ENCODE results near the gene RTP2.

DNA sequence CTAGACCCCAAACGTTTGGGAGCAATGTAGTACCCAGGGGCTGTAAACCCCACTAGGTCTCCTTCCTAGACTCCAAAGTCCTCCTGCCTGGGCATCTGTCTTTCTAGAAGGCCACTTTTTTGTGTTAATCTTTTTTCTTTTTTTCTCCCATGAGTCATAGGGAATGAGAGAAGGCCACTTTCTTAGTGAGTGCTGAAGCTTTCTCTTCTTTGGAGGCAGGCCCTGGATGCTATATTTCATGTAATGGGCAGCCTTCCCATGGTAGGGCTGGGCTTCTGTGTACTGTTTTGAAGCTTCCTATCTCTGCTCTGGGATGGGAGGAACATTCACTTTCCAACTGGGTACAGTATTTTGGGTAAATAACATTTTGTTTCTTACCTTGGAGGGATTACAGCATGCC, 15.2 kb upstream of the RTP2 start:
- TF ChIP-seq POLR2A (IDR thresholded peaks at IDR 0.05) = no peak
- TF ChIP-seq, protein P1, sequence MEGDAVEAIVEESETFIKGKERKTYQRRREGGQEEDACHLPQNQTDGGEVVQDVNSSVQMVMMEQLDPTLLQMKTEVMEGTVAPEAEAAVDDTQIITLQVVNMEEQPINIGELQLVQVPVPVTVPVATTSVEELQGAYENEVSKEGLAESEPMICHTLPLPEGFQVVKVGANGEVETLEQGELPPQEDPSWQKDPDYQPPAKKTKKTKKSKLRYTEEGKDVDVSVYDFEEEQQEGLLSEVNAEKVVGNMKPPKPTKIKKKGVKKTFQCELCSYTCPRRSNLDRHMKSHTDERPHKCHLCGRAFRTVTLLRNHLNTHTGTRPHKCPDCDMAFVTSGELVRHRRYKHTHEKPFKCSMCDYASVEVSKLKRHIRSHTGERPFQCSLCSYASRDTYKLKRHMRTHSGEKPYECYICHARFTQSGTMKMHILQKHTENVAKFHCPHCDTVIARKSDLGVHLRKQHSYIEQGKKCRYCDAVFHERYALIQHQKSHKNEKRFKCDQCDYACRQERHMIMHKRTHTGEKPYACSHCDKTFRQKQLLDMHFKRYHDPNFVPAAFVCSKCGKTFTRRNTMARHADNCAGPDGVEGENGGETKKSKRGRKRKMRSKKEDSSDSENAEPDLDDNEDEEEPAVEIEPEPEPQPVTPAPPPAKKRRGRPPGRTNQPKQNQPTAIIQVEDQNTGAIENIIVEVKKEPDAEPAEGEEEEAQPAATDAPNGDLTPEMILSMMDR (IDR thresholded peaks at IDR 0.05) = no peak
- TF ChIP-seq EP300 (IDR thresholded peaks at IDR 0.05) = no peak
